NCI-H2171 treated with DMSO at 0.1 percent for 48 hours (cell line): ENCODE results near the gene NKAIN2.

Experiments
- DNase-seq: peaks from one replicate; lab custom pipeline; 2025; lab: John Stamatoyannopoulos, UW

NKAIN2 gene

DNA sequence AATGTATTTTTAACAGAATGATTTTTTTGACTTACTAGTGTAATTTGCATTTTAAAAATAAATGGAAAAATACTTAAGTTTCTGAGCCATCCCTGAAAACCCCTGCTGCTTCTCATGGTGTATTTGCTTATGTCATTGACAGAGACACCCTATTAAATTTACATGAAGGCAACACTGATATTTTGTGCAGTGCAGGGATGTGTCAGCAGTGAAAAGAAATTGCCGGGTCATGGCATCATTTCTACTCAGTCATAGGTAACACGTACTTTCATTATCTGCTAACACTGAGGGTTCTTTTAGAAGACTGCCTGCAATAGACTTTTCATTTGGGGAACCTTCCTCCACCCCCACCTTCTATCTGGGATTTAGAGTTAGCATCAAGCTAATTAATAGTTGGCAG lies 1021.9 kb downstream of the NKAIN2 start:
- DNase-seq = no peak

GRCh38 chr6:124829822-124830221 lies 1026.2 kb downstream of the NKAIN2 start:
- no peak for DNase-seq

DNA sequence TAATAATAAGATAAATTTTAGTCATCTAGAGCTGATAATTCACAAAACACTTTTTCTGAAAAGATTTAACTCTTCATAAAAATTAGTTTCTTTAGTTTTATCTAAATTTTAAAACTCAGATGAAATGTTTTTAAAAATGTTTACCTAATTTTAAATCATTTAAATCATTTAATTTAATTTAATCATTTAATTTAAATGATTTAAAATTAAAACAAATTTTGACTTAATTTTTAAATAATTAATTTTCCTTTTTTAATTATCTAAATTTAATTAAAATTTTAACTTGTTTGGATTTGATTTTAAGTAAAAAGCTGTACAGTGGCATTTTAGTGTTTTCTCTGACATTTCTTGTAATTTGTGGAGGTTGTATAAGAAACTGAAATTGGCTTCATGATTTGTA lies 1026.8 kb downstream of the NKAIN2 start:
- no peak for DNase-seq

DNA sequence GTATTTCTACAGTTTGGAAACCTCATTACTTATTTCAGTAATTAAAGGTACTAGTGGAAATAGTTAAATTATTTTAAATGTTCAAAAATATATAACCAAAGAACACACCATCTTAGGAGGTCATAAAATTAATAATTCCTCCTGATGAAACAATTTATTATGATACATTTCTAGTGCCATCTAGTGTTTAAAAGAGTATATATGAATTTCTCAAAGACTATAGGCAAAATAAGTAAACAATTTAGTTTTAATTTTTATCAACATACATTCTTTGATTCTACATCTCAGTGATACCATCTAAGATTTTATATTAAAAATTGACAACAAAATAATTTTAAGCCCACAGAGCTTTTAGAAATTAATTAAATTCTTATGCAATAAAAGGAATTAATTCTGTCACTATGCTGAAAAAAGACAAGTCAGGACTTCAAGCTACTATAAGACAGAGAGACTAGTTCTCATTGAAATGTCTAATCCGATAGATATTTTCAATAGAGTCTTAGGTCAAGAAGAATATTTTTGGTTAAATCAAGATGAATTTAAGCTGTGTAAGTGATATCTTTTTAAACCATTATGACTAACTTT lies 1050.8 kb downstream of the NKAIN2 start:
- peak; percentile 56 for DNase-seq

DNA sequence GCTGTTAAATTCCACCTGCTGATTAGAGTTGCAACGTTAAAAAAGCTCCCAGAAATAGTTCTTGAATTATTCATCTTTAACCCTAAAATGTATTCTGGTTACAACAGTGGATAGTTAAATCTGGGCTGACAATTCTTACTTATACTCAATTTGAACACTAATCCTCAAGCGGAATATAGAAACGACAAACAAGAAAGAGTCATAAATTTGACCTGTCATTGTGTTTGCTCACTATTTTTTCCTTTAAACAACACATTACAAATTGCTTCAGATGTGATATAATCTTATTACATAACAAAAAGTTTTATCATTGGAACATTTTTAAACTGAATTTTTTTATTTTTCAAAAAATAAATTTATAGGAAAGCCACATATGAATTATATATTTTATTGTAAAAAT lies 1054.1 kb downstream of the NKAIN2 start:
- DNase-seq = no peak

DNA sequence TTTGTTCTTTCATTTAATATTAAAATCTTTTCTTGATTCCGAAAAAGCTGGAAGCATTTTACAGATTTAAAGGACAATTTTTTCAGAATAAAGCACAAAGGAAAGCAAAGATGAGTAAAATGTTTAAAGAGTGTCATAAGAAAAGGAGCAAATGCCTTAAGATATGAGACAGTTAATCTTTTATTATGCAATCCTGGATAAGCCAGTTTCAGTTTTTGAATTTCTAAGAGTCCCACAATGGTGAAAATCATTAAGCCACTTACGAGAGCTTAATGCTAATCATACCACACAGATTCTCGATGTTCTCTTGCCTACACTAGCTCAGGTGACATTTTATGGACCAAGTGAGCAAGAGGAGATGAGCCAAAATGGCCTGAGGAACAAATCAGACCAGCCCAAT lies 1054.9 kb downstream of the NKAIN2 start:
- no peak for DNase-seq

GRCh38 chr6:124859366-124859765 lies 1055.7 kb downstream of the NKAIN2 start:
- DNase-seq = no peak

DNA sequence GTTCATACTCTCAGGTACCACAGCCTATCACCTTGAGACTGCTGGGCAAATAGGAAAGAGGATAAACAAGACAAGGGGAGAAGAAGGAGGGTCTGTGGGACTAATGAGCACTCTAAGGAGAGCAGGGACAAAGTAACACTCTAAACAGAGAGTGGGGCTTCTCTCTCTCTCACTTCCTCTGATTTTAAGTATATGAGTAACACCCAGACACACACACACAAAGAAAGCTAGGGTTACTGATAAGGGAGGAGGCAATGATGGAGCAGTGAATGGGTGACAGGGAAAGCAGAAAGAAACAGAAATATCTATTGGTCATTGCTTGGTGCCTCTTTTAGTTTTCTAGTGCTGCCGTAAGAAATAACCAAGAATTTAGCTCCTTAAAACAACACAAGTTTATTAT lies 1062.4 kb downstream of the NKAIN2 start:
- no peak for DNase-seq

DNA sequence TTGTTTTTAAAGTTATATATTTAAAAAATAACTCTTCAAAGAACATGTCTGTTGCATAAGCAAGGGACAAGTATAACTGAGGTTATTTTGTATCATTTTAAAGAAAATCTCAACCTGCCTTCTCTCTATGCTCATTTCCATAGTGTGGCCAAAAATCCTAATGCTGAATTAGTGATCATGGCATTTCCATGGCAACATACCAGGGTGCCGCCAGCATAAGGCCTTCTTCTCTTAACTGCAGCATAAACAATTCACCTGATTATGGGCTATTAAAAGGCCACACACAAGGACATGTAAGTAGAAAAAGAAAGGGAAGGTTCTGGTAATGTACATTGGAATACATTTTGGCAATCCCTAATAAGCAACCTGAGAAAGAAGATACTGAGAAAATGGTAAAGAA lies 1063.5 kb downstream of the NKAIN2 start:
- no peak for DNase-seq

GRCh38 chr6:124868481-124868880 lies 1064.8 kb downstream of the NKAIN2 start:
- DNase-seq = no peak

- no peak for DNase-seq
Observed at GRCh38 chr6:124869416-124869815, 1065.8 kb downstream of the NKAIN2 start.

- DNase-seq = peak; percentile 53
Observed at GRCh38 chr6:124870611-124871459, 1067.2 kb downstream of the NKAIN2 start.

- DNase-seq = no peak
Observed at GRCh38 chr6:124872361-124873065, 1068.8 kb downstream of the NKAIN2 start.

DNA sequence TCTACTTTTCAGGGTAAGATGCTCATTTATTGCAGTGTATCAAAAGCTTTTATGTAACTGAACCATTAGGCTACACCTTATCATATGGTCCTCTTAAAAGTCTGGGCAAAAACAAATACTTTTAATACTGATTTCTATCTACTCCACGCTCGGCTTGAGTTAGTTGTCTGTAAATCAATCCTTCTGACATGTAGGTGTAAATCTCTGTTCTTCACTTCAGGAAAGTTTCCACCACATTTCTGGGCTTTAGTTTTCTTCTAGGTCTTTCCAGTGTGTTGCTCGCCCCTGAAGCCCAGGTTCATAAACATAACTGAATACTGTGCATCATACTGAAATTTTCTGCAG lies 1069.4 kb downstream of the NKAIN2 start:
- DNase-seq = no peak
